HG03175 (cell line): ENCODE results near the gene STEAP3.
"Not testable (repeated sequence)": the region's sequence is repeated elsewhere in the genome, so short reads cannot be mapped to it uniquely, and the experiment has no call there.

Experiments used
- ATAC-seq: cut with Tn5 transposase; IDR thresholded peaks from one replicate; pipeline ENCODE4 v1.9.1; 2021; ENCODE audit warnings: mild to moderate bottlenecking, moderate library complexity; ENCODE audit not compliant: unreplicated experiment

The STEAP3 gene

GRCh38 chr2:119260646-119261492 is 37.2 kb downstream of the STEAP3 start:
- ATAC-seq, result no peak

DNA sequence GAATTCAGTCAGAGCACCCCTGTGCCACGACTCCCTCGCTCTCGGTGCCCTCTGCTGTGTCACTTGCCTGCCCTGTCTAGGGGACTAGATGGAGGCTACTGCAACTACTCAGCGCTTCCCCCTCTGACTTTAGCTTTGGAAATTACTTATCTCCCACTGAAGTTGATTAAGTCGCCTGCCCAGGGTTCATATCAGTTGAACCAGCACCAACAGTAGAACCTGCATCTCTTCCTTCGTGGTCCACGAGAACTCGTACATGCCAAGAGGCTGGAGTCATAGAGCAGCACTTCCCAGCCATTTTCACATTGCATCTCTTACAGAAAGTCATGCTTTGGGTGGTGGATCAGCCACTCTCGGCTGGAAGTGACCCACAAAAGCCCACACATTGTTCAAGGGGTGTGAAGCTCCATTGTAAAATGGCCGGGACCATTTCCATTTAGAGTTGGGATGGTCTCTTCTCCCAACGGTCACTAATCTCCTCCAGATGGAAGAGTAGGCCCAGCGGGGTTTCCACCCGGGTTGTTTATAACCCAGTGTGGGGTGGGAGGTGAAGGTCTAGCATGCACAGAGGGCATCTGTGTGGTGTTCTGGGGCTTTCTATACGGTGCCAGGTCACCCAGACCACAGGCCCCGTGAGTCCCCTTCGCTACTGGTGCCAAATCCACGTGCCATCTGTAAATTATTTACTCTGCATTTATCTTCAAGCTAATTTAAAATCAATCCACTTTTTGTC is 38.0 kb downstream of the STEAP3 start:
- ATAC-seq, result no peak

DNA sequence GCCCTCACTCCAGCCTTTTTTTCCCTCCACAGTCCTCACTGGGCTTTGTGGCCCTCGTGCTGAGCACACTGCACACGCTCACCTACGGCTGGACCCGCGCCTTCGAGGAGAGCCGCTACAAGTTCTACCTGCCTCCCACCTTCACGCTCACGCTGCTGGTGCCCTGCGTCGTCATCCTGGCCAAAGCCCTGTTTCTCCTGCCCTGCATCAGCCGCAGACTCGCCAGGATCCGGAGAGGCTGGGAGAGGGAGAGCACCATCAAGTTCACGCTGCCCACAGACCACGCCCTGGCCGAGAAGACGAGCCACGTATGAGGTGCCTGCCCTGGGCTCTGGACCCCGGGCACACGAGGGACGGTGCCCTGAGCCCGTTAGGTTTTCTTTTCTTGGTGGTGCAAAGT is 39.4 kb downstream of the STEAP3 start:
- no peak for ATAC-seq

- no peak for ATAC-seq
These were observed 40.0 kb downstream of the STEAP3 start for GRCh38 chr2:119263656-119264055.

DNA sequence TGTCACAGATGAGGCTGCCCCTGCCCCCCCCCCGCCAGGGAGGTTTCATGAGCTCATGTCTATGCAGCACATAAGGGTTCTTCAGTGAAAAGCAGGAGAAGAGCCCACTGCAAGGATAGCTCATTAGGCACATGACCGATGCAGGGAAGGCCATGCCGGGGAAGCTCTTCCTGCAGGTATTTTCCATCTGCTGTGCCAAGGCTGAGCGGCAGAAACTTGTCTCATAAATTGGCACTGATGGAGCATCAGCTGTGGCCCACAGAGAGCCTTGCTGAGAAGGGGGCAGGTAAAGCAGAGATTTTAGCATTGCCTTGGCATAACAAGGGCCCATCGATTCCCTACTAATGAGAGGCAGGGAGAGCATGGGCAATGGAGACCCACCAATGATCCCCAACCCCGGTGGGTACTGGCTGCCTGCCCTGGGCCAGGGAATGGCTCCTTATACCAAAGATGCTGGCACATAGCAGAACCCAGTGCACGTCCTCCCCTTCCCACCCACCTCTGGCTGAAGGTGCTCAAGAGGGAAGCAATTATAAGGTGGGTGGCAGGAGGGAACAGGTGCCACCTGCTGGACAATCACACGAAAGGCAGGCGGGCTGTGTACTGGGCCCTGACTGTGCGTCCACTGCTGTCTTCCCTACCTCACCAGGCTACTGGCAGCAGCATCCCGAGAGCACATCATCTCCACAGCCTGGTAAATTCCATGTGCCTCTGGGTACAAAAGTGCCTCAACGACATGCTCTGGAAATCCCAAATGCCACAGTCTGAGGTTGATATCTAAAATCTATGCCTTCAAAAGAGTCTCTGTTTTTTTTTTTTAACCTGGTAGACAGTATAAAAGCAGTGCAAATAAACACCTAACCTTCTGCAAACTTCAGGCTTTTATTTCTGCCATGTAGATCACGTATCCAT is 41.4 kb downstream of the STEAP3 start:
- ATAC-seq, result peak; percentile 94

- ATAC-seq, result no peak
These were observed 42.0 kb downstream of the STEAP3 start for GRCh38 chr2:119265693-119266066.

- ATAC-seq, result no peak
These were observed 42.5 kb downstream of the STEAP3 start for GRCh38 chr2:119266091-119266589.

- no peak for ATAC-seq
These were observed 44.0 kb downstream of the STEAP3 start for GRCh38 chr2:119267604-119268003.

DNA sequence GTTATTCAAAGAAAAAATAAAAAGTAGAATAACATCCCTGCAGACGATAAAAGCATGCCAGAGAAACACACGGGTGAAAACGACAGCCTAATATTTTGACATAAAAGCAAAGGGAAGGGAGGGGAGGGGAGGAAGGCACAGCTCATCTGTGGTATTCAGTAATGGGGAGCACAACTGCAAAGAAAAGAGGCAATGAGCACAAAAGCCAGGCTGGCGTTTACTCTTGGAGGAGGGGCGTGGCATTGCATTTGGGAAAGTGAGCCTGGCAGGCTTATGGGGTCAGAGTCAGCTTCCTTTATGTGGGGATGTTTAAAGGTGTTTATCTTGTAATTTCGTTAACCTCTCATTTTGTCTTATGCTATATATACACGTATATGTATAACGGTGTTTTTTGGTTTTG is 53.2 kb downstream of the STEAP3 start:
- no peak for ATAC-seq

DNA sequence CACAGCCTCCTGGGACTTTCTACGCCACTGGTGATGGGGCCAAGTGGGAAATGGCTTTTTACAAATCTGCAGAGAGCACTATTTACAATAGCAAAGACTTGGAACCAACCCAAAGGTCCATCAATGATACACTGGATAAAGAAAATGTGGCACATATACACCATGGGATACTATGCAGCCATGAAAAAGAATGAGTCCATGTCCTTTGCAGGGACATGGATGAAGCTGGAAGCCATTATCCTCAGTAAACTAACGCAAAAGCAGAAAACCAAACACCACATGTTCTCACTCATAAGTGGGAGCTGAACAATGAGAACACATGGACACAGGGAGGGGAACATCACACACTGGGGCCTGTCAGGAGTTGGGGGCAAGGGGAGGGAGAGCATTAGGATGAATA is 54.8 kb downstream of the STEAP3 start:
- ATAC-seq, result not testable (repeated sequence)

DNA sequence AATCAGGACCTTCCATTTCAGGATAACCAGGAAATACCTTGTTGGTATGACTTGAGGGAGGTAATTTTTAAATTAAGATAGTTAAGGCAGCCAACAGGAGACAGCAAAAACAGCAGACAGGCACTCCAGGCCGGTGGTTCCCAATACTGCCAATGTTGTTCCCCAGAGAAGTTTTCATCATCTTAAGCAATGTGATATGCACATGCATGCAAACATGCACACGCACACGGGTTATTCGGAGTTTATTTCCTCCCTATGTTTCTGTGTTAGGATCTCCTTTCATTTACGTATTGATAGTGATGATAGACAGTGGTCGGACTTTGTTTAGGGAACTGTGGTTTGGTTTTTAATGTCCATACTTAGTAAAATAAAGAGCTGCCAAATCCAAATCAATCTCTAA is 55.3 kb downstream of the STEAP3 start:
- ATAC-seq, result no peak

GRCh38 chr2:119279666-119280065 is 56.0 kb downstream of the STEAP3 start:
- no peak for ATAC-seq

- ATAC-seq, result no peak
These were observed 57.0 kb downstream of the STEAP3 start for GRCh38 chr2:119280680-119281079.

DNA sequence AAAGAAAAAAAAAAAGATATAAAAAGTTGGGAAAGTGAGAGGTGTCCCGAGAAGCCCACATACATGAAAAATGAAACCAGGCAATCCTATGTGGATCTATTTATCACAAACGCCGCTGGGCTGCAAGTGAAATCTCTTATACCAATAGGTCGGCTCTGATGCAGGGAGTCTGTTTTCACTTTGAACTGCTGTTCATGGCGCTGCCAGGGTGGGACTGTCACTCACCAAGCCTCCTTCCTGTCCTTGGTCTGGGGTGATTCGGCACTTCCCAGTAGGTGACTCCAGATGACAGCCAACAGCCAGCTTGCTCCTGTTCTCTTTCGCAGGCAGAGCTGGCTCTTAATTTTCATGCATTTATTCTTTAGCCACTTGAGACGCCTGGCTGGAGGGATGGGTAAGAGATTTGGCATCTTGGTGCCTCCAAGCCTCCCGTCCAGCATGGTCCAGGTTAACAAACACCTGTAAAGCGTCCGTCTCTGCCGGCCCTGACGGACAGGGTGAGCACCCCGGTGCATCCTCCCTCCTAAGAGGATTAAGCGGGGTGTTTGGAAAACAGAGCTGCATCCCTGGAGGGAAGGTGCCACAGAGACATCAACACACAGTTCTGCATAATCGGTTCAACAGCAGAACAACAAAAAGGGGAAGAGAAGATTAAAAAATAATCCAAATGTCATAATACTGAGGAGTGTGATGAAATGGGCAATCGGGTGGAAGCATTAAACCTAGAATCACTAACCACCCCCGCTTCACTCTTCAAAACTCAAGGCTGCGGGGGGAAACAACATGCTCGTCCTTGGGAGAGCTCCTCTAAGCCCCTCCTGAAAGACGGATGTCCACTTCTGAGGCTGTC is 58.7 kb downstream of the STEAP3 start:
- no peak for ATAC-seq

- no peak for ATAC-seq
These were observed 59.4 kb downstream of the STEAP3 start for GRCh38 chr2:119282996-119283511.

DNA sequence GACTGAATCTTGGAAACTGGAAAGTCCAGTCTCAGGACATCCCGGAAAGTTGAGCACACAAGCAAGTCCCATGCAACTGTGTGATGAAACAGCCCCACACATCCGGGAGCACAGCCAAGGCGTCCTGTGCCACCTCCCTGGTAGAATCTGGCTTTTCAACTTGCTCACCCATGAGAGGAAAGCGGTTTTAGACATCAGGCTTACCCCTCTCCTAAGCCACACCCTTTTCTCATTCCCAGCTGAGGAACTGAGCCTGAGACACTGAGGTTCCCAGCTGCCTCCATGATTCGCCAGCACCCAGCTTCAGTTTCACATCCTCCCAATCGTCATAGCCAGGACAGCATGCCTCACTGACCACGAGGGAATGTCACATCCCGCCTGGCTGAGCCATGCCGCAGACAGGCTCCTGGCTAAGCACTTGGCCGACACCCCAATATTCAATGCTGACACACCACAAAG is 60.3 kb downstream of the STEAP3 start:
- ATAC-seq, result no peak

GRCh38 chr2:119286661-119287060 is 63.0 kb downstream of the STEAP3 start:
- no peak for ATAC-seq

GRCh38 chr2:119288576-119288975 is 64.9 kb downstream of the STEAP3 start:
- ATAC-seq, result no peak

GRCh38 chr2:119289093-119289492 is 65.5 kb downstream of the STEAP3 start:
- ATAC-seq, result no peak

- no peak for ATAC-seq
These were observed 66.0 kb downstream of the STEAP3 start for GRCh38 chr2:119289642-119290041.
